H9 (cell line): ENCODE measurements around the gene TCF4. TPM values are rescaled to one million over a fixed set of nuclear protein-coding genes. Genes with fewer than 3 reads are reported as not detected.

Experiments used
- DNase-seq: peaks from one replicate; pipeline ENCODE4 v3.0.0-alpha.2; 2017
- H2AFZ ChIP-seq: one replicate; pipeline ENCODE4 v1.6.1; 2013; ENCODE audit warnings: mild to moderate bottlenecking, low read length, control low read depth, moderate library complexity
- H2AK5ac ChIP-seq: 2 replicates; pipeline ENCODE4 v1.6.1; 2013; ENCODE audit warnings: low read length, control low read depth, mixed read lengths; ENCODE audit not compliant: insufficient read length
- H2BK120ac ChIP-seq: one replicate; pipeline ENCODE4 v1.6.1; 2013; ENCODE audit warnings: low read depth, mild to moderate bottlenecking, low read length, control low read depth, inconsistent platforms; ENCODE audit not compliant: poor library complexity, severe bottlenecking
- H2BK12ac ChIP-seq: 2 replicates; pipeline ENCODE4 v1.6.1; 2013; ENCODE audit warnings: low read length, control low read depth, mixed read lengths, low read depth; ENCODE audit not compliant: insufficient read length
- H2BK15ac ChIP-seq: 2 replicates; pipeline ENCODE4 v1.6.1; 2013; ENCODE audit warnings: low read depth, low read length, control low read depth
- H2BK20ac ChIP-seq: one replicate; pipeline ENCODE4 v1.6.1; 2013; ENCODE audit warnings: low read depth, mild to moderate bottlenecking, low read length, control low read depth, inconsistent platforms; ENCODE audit not compliant: poor library complexity, severe bottlenecking
- H2BK5ac ChIP-seq: 2 replicates; pipeline ENCODE4 v1.6.1; 2013; ENCODE audit warnings: low read length, control low read depth, mixed read lengths; ENCODE audit not compliant: insufficient read length
- H3K14ac ChIP-seq: 2 replicates; pipeline ENCODE4 v1.6.1; 2013; ENCODE audit warnings: low read length, control low read depth; ENCODE audit not compliant: insufficient read depth
- H3K18ac ChIP-seq: 2 replicates; pipeline ENCODE4 v1.6.1; 2013; ENCODE audit warnings: low read depth, mild to moderate bottlenecking, mixed read lengths, low read length, control low read depth; ENCODE audit not compliant: insufficient read length
- H3K23ac ChIP-seq: 2 replicates; pipeline ENCODE4 v1.6.1; 2013; ENCODE audit warnings: low read length, control low read depth, mixed read lengths, low read depth; ENCODE audit not compliant: insufficient read length
- H3K23me2 ChIP-seq: 2 replicates; pipeline ENCODE4 v1.6.1; 2013; ENCODE audit warnings: low read depth, mild to moderate bottlenecking, mixed read lengths, low read length, control low read depth; ENCODE audit not compliant: insufficient read length, poor library complexity, severe bottlenecking
- H3K27ac ChIP-seq: 2 replicates; pipeline ENCODE4 v1.5.1; 2013; ENCODE audit warnings: low read length, control low read depth, mixed read lengths, low read depth; ENCODE audit not compliant: insufficient read length
- H3K27me3 ChIP-seq: 2 replicates; pipeline ENCODE4 v1.6.1; 2013; ENCODE audit warnings: low read length, control low read depth, inconsistent platforms; ENCODE audit not compliant: insufficient read depth
- H3K4ac ChIP-seq: 2 replicates; pipeline ENCODE4 v1.6.1; 2013; ENCODE audit warnings: low read depth, mild to moderate bottlenecking, control low read depth, inconsistent platforms, low read length, moderate library complexity
- H3K4me1 ChIP-seq: 2 replicates; pipeline ENCODE4 v1.6.1; 2013; ENCODE audit warnings: low read length, control low read depth, inconsistent platforms; ENCODE audit not compliant: insufficient read depth
- H3K4me2 ChIP-seq: 2 replicates; pipeline ENCODE4 v1.6.1; 2013; ENCODE audit warnings: low read length, control low read depth, mixed read lengths; ENCODE audit not compliant: insufficient read length, insufficient read depth
- H3K56ac ChIP-seq: 2 replicates; pipeline ENCODE4 v1.6.1; 2013; ENCODE audit warnings: low read depth, mild to moderate bottlenecking, mixed read lengths, low read length, control low read depth; ENCODE audit not compliant: insufficient read length
- H3K79me1 ChIP-seq: 2 replicates; pipeline ENCODE4 v1.6.1; 2013; ENCODE audit warnings: low read depth, mild to moderate bottlenecking, moderate library complexity, low read length, control low read depth, inconsistent platforms; ENCODE audit not compliant: insufficient read depth, poor library complexity, severe bottlenecking
- H3K79me2 ChIP-seq: 2 replicates; pipeline ENCODE4 v1.6.1; 2013; ENCODE audit warnings: low read length, control low read depth, inconsistent platforms; ENCODE audit not compliant: insufficient read depth
- H3K9ac ChIP-seq: 2 replicates; pipeline ENCODE4 v1.6.1; 2013; ENCODE audit warnings: low read length, control low read depth, mixed read lengths; ENCODE audit not compliant: insufficient read length; ENCODE audit errors: extremely low read depth
- H3K9me3 ChIP-seq: one replicate; pipeline ENCODE4 v1.6.1; 2013; ENCODE audit warnings: low read depth, low read length, inconsistent platforms; ENCODE audit not compliant: control insufficient read depth
- H3T11ph ChIP-seq: one replicate; pipeline ENCODE4 v1.6.1; 2013; ENCODE audit warnings: mild to moderate bottlenecking, low read length, control low read depth, inconsistent platforms
- H4K20me1 ChIP-seq: one replicate; pipeline ENCODE4 v1.6.1; 2013; ENCODE audit not compliant: control insufficient read depth, insufficient read length, insufficient read depth
- H4K5ac ChIP-seq: 2 replicates; pipeline ENCODE4 v1.6.1; 2013; ENCODE audit warnings: low read depth, mild to moderate bottlenecking, mixed read lengths, low read length, control low read depth; ENCODE audit not compliant: insufficient read length
- H4K8ac ChIP-seq: replicated peaks from 2 replicates; pipeline ENCODE4 v1.6.1; 2013; ENCODE audit warnings: low read length, control low read depth, mixed read lengths, low read depth; ENCODE audit not compliant: insufficient read length
- H4K91ac ChIP-seq: 2 replicates; pipeline ENCODE4 v1.6.1; 2013; ENCODE audit warnings: low read depth, mild to moderate bottlenecking, moderate library complexity, mixed read lengths, low read length, control low read depth; ENCODE audit not compliant: insufficient read length
- H3K27ac Mint-ChIP-seq, 3 experiments: 2 replicates in 2 of 3; 3 replicates in 1 of 3; pipeline ENCODE4 v1.8.0; 2020 to 2021; ENCODE audit warnings: mixed read lengths in 3 of 3, mild to moderate bottlenecking in 1 of 3, moderate library complexity in 1 of 3
- H3K27me3 Mint-ChIP-seq: 2 replicates; pipeline ENCODE4 v1.8.0; 2021; ENCODE audit warnings: low read depth, mild to moderate bottlenecking, moderate library complexity, mixed read lengths
- H3K36me3 Mint-ChIP-seq, 3 experiments: 2 replicates in 2 of 3; 3 replicates in 1 of 3; pipeline ENCODE4 v1.8.0; 2020 to 2021; ENCODE audit warnings: low read depth in 3 of 3, mixed read lengths in 3 of 3; ENCODE audit not compliant: insufficient read depth in 1 of 3
- H3K4me1 Mint-ChIP-seq, 2 experiments: 2 replicates each; pipeline ENCODE4 v1.8.0; 2020; ENCODE audit warnings: mixed read lengths in 2 of 2
- H3K4me3 Mint-ChIP-seq, 2 experiments: 2 replicates in 1 of 2; 3 replicates in 1 of 2; pipeline ENCODE4 v1.8.0; 2020 to 2021; ENCODE audit warnings: mild to moderate bottlenecking in 2 of 2, mixed read lengths in 2 of 2, moderate library complexity in 1 of 2
- H3K9me3 Mint-ChIP-seq, 2 experiments: 2 replicates in 1 of 2; 3 replicates in 1 of 2; pipeline ENCODE4 v1.8.0; 2020; ENCODE audit warnings: mild to moderate bottlenecking in 2 of 2, mixed read lengths in 2 of 2, moderate library complexity in 1 of 2
- total RNA-seq: library from RNA; stranded (reverse); gene quantifications from 2 replicates; pipeline ENCODE4 v1.2.1, GENCODE V29; 2021
- TF ChIP-seq, protein P1 (sequence below): fragments of 200-600 bp; sonication (generic); conservative IDR thresholded peaks from 3 replicates; pipeline ENCODE4 v1.8.0; 2021; ENCODE audit warnings: antibody characterized with exemption, mild to moderate bottlenecking

The TCF4 gene
- total RNA-seq, 1 experiment from 2014 or later, result 99.4 TPM

DNA sequence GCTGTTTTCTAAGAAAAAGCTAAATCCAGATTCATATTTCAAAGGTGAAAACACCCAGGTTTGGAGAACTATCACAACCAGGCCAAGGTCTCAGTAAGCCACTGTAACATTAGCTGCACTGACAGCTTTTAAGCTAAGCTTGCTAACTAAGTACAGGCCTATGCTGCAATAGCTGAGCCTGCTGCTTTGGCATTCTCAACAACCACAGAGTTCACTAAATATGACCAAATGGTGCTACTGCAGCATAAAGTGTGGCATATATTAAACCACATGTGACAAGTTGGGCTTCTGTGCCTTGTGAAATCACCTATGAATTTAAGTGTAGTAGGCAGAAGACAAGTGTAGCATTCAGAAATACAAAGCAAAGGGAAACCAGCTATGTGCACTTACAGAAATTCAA, 206.7 kb downstream of the TCF4 start:
- no peak overlapping the region for H2AFZ ChIP-seq
- Mint-ChIP-seq H3K36me3 (peaks cover 29 to 51% (median 40%) of the 10 kb centered on the region in 3 experiments), H3K9me3 (peaks cover 18 to 24% of the 10 kb centered on the region in 2 experiments), H3K27ac (no peak overlapping the region), H3K4me3 (no peak overlapping the region), H3K27me3 (no peaks in the 10 kb centered on the region), H3K4me1 (peaks cover 20 to 21% of the 10 kb centered on the region in 2 experiments)
- no peak overlapping the region for H3K4ac ChIP-seq
- no peaks in the 10 kb centered on the region for H3K27me3 ChIP-seq
- H4K20me1 ChIP-seq, result no peaks in the 10 kb centered on the region
- no peak overlapping the region for H3K56ac ChIP-seq
- H3K23ac ChIP-seq, result no peak overlapping the region
- no peaks in the 10 kb centered on the region for H3K9me3 ChIP-seq
- H3K79me1 ChIP-seq, result peaks cover 6% of the 10 kb centered on the region
- no peak overlapping the region for H4K8ac ChIP-seq
- no peak overlapping the region for H2BK12ac ChIP-seq
- H2BK15ac ChIP-seq, result no peak overlapping the region
- no peak overlapping the region for H4K5ac ChIP-seq
- no peak overlapping the region for H3T11ph ChIP-seq
- no peak overlapping the region for H2AK5ac ChIP-seq
- no peak overlapping the region for H2BK120ac ChIP-seq
- no peaks in the 10 kb centered on the region for H3K4me1 ChIP-seq
- no peak overlapping the region for H3K14ac ChIP-seq
- no peaks in the 10 kb centered on the region; the same call in 1 of the 2 replicates for H3K79me2 ChIP-seq
- H3K9ac ChIP-seq, result no peak overlapping the region
- no peaks in the 10 kb centered on the region for H3K23me2 ChIP-seq
- no peak overlapping the region for H2BK5ac ChIP-seq
- H3K4me2 ChIP-seq, result no peak overlapping the region
- DNase-seq, result no peak
- no peak overlapping the region for H3K18ac ChIP-seq
- no peak overlapping the region for H4K91ac ChIP-seq
- TF ChIP-seq, protein P1, sequence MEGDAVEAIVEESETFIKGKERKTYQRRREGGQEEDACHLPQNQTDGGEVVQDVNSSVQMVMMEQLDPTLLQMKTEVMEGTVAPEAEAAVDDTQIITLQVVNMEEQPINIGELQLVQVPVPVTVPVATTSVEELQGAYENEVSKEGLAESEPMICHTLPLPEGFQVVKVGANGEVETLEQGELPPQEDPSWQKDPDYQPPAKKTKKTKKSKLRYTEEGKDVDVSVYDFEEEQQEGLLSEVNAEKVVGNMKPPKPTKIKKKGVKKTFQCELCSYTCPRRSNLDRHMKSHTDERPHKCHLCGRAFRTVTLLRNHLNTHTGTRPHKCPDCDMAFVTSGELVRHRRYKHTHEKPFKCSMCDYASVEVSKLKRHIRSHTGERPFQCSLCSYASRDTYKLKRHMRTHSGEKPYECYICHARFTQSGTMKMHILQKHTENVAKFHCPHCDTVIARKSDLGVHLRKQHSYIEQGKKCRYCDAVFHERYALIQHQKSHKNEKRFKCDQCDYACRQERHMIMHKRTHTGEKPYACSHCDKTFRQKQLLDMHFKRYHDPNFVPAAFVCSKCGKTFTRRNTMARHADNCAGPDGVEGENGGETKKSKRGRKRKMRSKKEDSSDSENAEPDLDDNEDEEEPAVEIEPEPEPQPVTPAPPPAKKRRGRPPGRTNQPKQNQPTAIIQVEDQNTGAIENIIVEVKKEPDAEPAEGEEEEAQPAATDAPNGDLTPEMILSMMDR, result no peak
- H3K27ac ChIP-seq, result no peak overlapping the region
- no peak overlapping the region for H2BK20ac ChIP-seq
